WTC11 (cell line): Measurements from ENCODE around the gene HYAL1. TPM values are rescaled to one million over a fixed set of nuclear protein-coding genes. Genes with fewer than 3 reads are reported as not detected.

Experiments
- ATAC-seq: fragments of 200-7000 bp; cut with Tn5 transposase; 2 replicates; pipeline ENCODE4 v1.10.0; 2021; ENCODE audit warnings: mild to moderate bottlenecking, moderate library complexity
- CTCF ChIA-PET: fragments of 300-600 bp; sonication (Branson Sonifier 250); formaldehyde crosslinking; loops from one replicate; lab custom pipeline; 2021; ENCODE audit warnings: antibody characterized with exemption; lab: Charles Lee
- POLR2A ChIA-PET: fragments of 350-600 bp; sonication (Branson Sonifier 250); formaldehyde crosslinking; loops from one replicate; lab custom pipeline; 2021; ENCODE audit warnings: antibody characterized with exemption; lab: Charles Lee
- DNase-seq: peaks from one replicate; pipeline ENCODE4 v3.0.0; 2021; ENCODE audit warnings: low spot score
- H3K27ac Mint-ChIP-seq: 2 replicates; pipeline ENCODE4 v1.8.0; 2021; ENCODE audit warnings: mixed read lengths
- H3K27me3 Mint-ChIP-seq: 2 replicates; pipeline ENCODE4 v1.8.0; 2021; ENCODE audit warnings: low read depth, mild to moderate bottlenecking, moderate library complexity, mixed read lengths
- H3K36me3 Mint-ChIP-seq: 2 replicates; pipeline ENCODE4 v1.8.0; 2021; ENCODE audit warnings: mixed read lengths
- H3K4me1 Mint-ChIP-seq: 2 replicates; pipeline ENCODE4 v1.8.0; 2022; ENCODE audit warnings: mixed read lengths
- H3K4me3 Mint-ChIP-seq: 2 replicates; pipeline ENCODE4 v1.8.0; 2021; ENCODE audit warnings: mild to moderate bottlenecking, moderate library complexity, mixed read lengths
- H3K9me3 Mint-ChIP-seq: 2 replicates; pipeline ENCODE4 v1.8.0; 2021; ENCODE audit warnings: mixed read lengths
- AFF4 ChIP-seq: sonication (generic); formaldehyde crosslinking; IDR thresholded peaks from 2 replicates; pipeline ENCODE4 v1.8.1; 2023; ENCODE audit warnings: mild to moderate bottlenecking, missing genetic modification reagents, borderline replicate concordance
- ATF6 ChIP-seq: sonication (generic); formaldehyde crosslinking; IDR thresholded peaks from 2 replicates; pipeline ENCODE4 v1.8.1; 2023; ENCODE audit warnings: mild to moderate bottlenecking, missing genetic modification reagents
- CTCF ChIP-seq: fragments of 200-600 bp; IDR thresholded peaks from 2 replicates; pipeline ENCODE4 v1.8.0; 2022; ENCODE audit warnings: antibody characterized with exemption
- ERG ChIP-seq: fragments of 250-450 bp; sonication (Bioruptor Pico); IDR thresholded peaks from 2 replicates; pipeline ENCODE4 v1.8.0; 2021; ENCODE audit warnings: mild to moderate bottlenecking
- IRF1 ChIP-seq: sonication (generic); formaldehyde crosslinking; IDR thresholded peaks from 2 replicates; pipeline ENCODE4 v1.8.0; 2023; ENCODE audit warnings: missing genetic modification reagents
- JAZF1 ChIP-seq: fragments of 250-450 bp; sonication (Bioruptor Pico); IDR thresholded peaks from 2 replicates; pipeline ENCODE4 v1.9.0; 2021; ENCODE audit warnings: moderate library complexity, mild to moderate bottlenecking, inconsistent platforms
- JUN ChIP-seq: sonication (generic); formaldehyde crosslinking; IDR thresholded peaks from 2 replicates; pipeline ENCODE4 v1.8.0; 2023; ENCODE audit warnings: mild to moderate bottlenecking, missing genetic modification reagents
- NFE2L1 ChIP-seq: sonication (generic); formaldehyde crosslinking; IDR thresholded peaks from 2 replicates; pipeline ENCODE4 v1.8.1; 2023; ENCODE audit warnings: missing genetic modification reagents
- SMAD3 ChIP-seq: sonication (generic); formaldehyde crosslinking; IDR thresholded peaks from 2 replicates; pipeline ENCODE4 v1.8.0; 2022; ENCODE audit warnings: missing genetic modification reagents, mild to moderate bottlenecking, borderline replicate concordance
- TCF7 ChIP-seq: sonication (generic); formaldehyde crosslinking; IDR thresholded peaks from 2 replicates; pipeline ENCODE4 v1.8.0; 2022; ENCODE audit warnings: mild to moderate bottlenecking, low read depth, missing genetic modification reagents, moderate library complexity
- USF1 ChIP-seq: sonication (generic); formaldehyde crosslinking; IDR thresholded peaks from 2 replicates; pipeline ENCODE4 v1.8.0; 2022; ENCODE audit warnings: mild to moderate bottlenecking, missing genetic modification reagents
- ZBTB43 ChIP-seq: sonication (generic); formaldehyde crosslinking; IDR thresholded peaks from 2 replicates; pipeline ENCODE4 v1.8.1; 2023; ENCODE audit warnings: mild to moderate bottlenecking, missing genetic modification reagents
- ZNF121 ChIP-seq: sonication (generic); formaldehyde crosslinking; IDR thresholded peaks from 2 replicates; pipeline ENCODE4 v1.8.0; 2023; ENCODE audit warnings: missing genetic modification reagents
- ZNF263 ChIP-seq: sonication (generic); formaldehyde crosslinking; IDR thresholded peaks from 2 replicates; pipeline ENCODE4 v1.8.1; 2022; ENCODE audit warnings: low read depth, mild to moderate bottlenecking, moderate library complexity, missing genetic modification reagents
- ZNF281 ChIP-seq: sonication (generic); formaldehyde crosslinking; IDR thresholded peaks from 2 replicates; pipeline ENCODE4 v1.8.0; 2023; ENCODE audit warnings: mild to moderate bottlenecking, missing genetic modification reagents
- ZNF317 ChIP-seq: sonication (generic); formaldehyde crosslinking; IDR thresholded peaks from 2 replicates; pipeline ENCODE4 v1.8.1; 2023; ENCODE audit warnings: low read depth, mild to moderate bottlenecking, moderate library complexity, missing genetic modification reagents, borderline replicate concordance
- total RNA-seq: library from RNA; stranded (reverse); gene quantifications from 3 replicates; pipeline ENCODE4 v1.2.3, GENCODE V29; 2021

HYAL1 gene
- total RNA-seq, 1 experiment from 2014 or later, result 3.4 TPM

GRCh38 chr3:50323614-50324199 lies 20.3 kb upstream of the HYAL1 start:
- DNase-seq, result no peak
- Mint-ChIP-seq H3K27me3 (no peaks in the 10 kb centered on the region), H3K4me1 (peaks cover 44% of the 10 kb centered on the region), H3K36me3 (peaks cover 20% of the 10 kb centered on the region), H3K4me3 (no peak overlapping the region), H3K9me3 (no peaks in the 10 kb centered on the region), H3K27ac (peak overlapping the region; percentile 70; the same call in 1 of the 2 replicates)
- ATAC-seq, result no peak
- CTCF ChIA-PET, result interaction anchor here (0.5 to 5.5 kb wide), 12 partner anchors 13 to 288 kb away, joined by 3 to 95 read pairs (median 6); partner anchors contain the start of genes CISH, HYAL1, HYAL3 and IFRD2
- POLR2A ChIA-PET, result no interaction called here
- no peak for TF ChIP-seq NFE2L1 (CRISPR knock-in tag)
- no peak for TF ChIP-seq IRF1 (CRISPR knock-in tag)
- no peak for TF ChIP-seq ATF6
- TF ChIP-seq JUN, result no peak
- TF ChIP-seq TCF7 (CRISPR knock-in tag), result no peak
- no peak for TF ChIP-seq ZNF263 (CRISPR knock-in tag)
- TF ChIP-seq AFF4, result no peak
- no peak for TF ChIP-seq ZNF281
- no peak for TF ChIP-seq JAZF1
- no peak for TF ChIP-seq SMAD3
- TF ChIP-seq ERG (CRISPR knock-in tag), result no peak
- TF ChIP-seq ZBTB43 (CRISPR knock-in tag), result no peak
- TF ChIP-seq ZNF121 (CRISPR knock-in tag), result no peak
- no peak for TF ChIP-seq ZNF317 (CRISPR knock-in tag)
- TF ChIP-seq CTCF, result no peak
- no peak for TF ChIP-seq USF1 (CRISPR knock-in tag)
- TF ChIP-seq, all 79 proteins: peak for 0
